HepG2 (cell line): ENCODE data around the gene ARL3. TPM values are rescaled to one million over a fixed set of nuclear protein-coding genes. Genes with fewer than 3 reads are reported as not detected.

Source experiments
- AGO1 ChIP-seq: fragments of 200-400 bp; formaldehyde crosslinking; IDR thresholded peaks from 2 replicates; pipeline ENCODE4 v1.6.1; 2017; ENCODE audit warnings: mild to moderate bottlenecking, low read depth, low read length, moderate library complexity; ENCODE audit not compliant: poor library complexity, severe bottlenecking
- AHR ChIP-seq: IDR thresholded peaks from 2 replicates; pipeline ENCODE4 v1.6.1; 2018; ENCODE audit warnings: missing genetic modification reagents, missing compliant biosample characterization
- CBFB ChIP-seq: sonication (generic); formaldehyde crosslinking; IDR thresholded peaks from 2 replicates; pipeline ENCODE4 v1.4.0; 2020; ENCODE audit warnings: missing genetic modification reagents
- CBX5 ChIP-seq: sonication (generic); formaldehyde crosslinking; IDR thresholded peaks from 2 replicates; pipeline ENCODE4 v1.4.0; 2020; ENCODE audit warnings: missing genetic modification reagents, borderline replicate concordance
- DMAP1 ChIP-seq: IDR thresholded peaks from 2 replicates; pipeline ENCODE4 v1.6.1; 2016
- NFRKB ChIP-seq: fragments of 450-650 bp; IDR thresholded peaks from 2 replicates; pipeline ENCODE4 v1.6.1; 2017
- NR2F2 ChIP-seq: IDR thresholded peaks from 2 replicates; pipeline ENCODE4 v1.6.1; 2012; ENCODE audit warnings: low read depth, inconsistent platforms, borderline replicate concordance
- PHF20 ChIP-seq: sonication (generic); formaldehyde crosslinking; IDR thresholded peaks from 2 replicates; pipeline ENCODE4 v1.5.0; 2020; ENCODE audit warnings: mild to moderate bottlenecking, missing genetic modification reagents
- PREB ChIP-seq: sonication (generic); formaldehyde crosslinking; IDR thresholded peaks from 2 replicates; pipeline ENCODE4 v1.4.0; 2020; ENCODE audit warnings: missing genetic modification reagents
- TFAP4 ChIP-seq: sonication (generic); IDR thresholded peaks from 2 replicates; pipeline ENCODE4 v1.6.1; 2016; ENCODE audit warnings: low read depth, borderline replicate concordance
- TGIF2 ChIP-seq: IDR thresholded peaks from 2 replicates; pipeline ENCODE4 v1.6.1; 2016; ENCODE audit warnings: control low read depth, missing compliant biosample characterization
- ZNF160 ChIP-seq: sonication (generic); formaldehyde crosslinking; IDR thresholded peaks from 2 replicates; pipeline ENCODE4 v1.8.0; 2022; ENCODE audit warnings: mild to moderate bottlenecking, inconsistent platforms, missing genetic modification reagents
- ZNF24 ChIP-seq: fragments of 450-650 bp; IDR thresholded peaks from 2 replicates; pipeline ENCODE4 v1.6.1; 2017; ENCODE audit warnings: antibody characterized with exemption, mild to moderate bottlenecking
- ZNF687 ChIP-seq: sonication (generic); formaldehyde crosslinking; IDR thresholded peaks from 2 replicates; pipeline ENCODE4 v1.5.1; 2020; ENCODE audit warnings: mild to moderate bottlenecking, missing genetic modification reagents, moderate library complexity
- ZNF883 ChIP-seq: sonication (generic); formaldehyde crosslinking; IDR thresholded peaks from 2 replicates; pipeline ENCODE4 v1.5.1; 2020; ENCODE audit warnings: mild to moderate bottlenecking, missing genetic modification reagents; ENCODE audit errors: not compliant biosample characterization
- polyA plus RNA-seq, 8 experiments: library from polyadenylated mRNA; depleted of rRNA in 3 of 8; stranded (reverse) in 7 of 8; unstranded in 1 of 8; fragments of >200 nt; fragmentation: Illumina TruSeq in 4 of 8; extraction: Trizol in 4 of 8; gene quantifications; 2 replicates each; pipeline versions ENCODE4 v1.2.1 to v1.2.3, GENCODE V29; 2011 to 2016; ENCODE audit warnings: low read depth in 4 of 8, missing spikeins in 1 of 8, mixed read lengths in 1 of 8; ENCODE audit not compliant: insufficient read depth in 1 of 8
- total RNA-seq, 5 experiments: library from RNA; depleted of rRNA; stranded (reverse); fragments of >200 nt; fragmentation: Illumina TruSeq; extraction: Trizol; gene quantifications; 2 replicates each; pipeline ENCODE4 v1.2.3, GENCODE V29; 2016; ENCODE audit warnings: low read depth in 1 of 5
- TF ChIP-seq, protein P1 (sequence below): sonication (generic); formaldehyde crosslinking; conservative IDR thresholded peaks from 2 replicates; pipeline ENCODE4 v1.4.0; 2020; ENCODE audit warnings: missing genetic modification reagents
- TF ChIP-seq, protein P2 (sequence below): IDR thresholded peaks from 2 replicates; pipeline ENCODE4 v1.4.0; 2020; ENCODE audit warnings: mild to moderate bottlenecking, missing genetic modification reagents

The ARL3 gene
- total and polyA plus RNA-seq, 2 of the 13 experiments (the other 11 are each of a cell fraction or from before 2014, with no cell fraction given), result 5.2 to 6.6 TPM

GRCh38 chr10:102713814-102714620 lies at the start of gene ARL3 (continued):
- TF ChIP-seq, protein P1, sequence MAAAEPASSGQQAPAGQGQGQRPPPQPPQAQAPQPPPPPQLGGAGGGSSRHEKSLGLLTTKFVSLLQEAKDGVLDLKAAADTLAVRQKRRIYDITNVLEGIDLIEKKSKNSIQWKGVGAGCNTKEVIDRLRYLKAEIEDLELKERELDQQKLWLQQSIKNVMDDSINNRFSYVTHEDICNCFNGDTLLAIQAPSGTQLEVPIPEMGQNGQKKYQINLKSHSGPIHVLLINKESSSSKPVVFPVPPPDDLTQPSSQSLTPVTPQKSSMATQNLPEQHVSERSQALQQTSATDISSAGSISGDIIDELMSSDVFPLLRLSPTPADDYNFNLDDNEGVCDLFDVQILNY, result no peak
- TF ChIP-seq NR2F2 (no peak), PREB (CRISPR knock-in tag) (no peak), TGIF2 (peak; percentile 73; the same call in 1 of the 2 replicates), NFRKB (no peak), CBFB (CRISPR knock-in tag) (0 out of 2 replicates have a peak, but pooled peaks have one; percentile 39), CBX5 (CRISPR knock-in tag) (no peak), ZNF883 (CRISPR knock-in tag) (no peak), ZNF24 (no peak), AGO1 (no peak), TFAP4 (peak; percentile 90), ZNF160 (CRISPR knock-in tag) (no peak), AHR (CRISPR knock-in tag) (no peak), DMAP1 (CRISPR knock-in tag) (no peak), PHF20 (CRISPR knock-in tag) (peak; percentile 41; the same call in 1 of the 2 replicates), ZNF687 (CRISPR knock-in tag) (no peak)
- TF ChIP-seq, protein P2, sequence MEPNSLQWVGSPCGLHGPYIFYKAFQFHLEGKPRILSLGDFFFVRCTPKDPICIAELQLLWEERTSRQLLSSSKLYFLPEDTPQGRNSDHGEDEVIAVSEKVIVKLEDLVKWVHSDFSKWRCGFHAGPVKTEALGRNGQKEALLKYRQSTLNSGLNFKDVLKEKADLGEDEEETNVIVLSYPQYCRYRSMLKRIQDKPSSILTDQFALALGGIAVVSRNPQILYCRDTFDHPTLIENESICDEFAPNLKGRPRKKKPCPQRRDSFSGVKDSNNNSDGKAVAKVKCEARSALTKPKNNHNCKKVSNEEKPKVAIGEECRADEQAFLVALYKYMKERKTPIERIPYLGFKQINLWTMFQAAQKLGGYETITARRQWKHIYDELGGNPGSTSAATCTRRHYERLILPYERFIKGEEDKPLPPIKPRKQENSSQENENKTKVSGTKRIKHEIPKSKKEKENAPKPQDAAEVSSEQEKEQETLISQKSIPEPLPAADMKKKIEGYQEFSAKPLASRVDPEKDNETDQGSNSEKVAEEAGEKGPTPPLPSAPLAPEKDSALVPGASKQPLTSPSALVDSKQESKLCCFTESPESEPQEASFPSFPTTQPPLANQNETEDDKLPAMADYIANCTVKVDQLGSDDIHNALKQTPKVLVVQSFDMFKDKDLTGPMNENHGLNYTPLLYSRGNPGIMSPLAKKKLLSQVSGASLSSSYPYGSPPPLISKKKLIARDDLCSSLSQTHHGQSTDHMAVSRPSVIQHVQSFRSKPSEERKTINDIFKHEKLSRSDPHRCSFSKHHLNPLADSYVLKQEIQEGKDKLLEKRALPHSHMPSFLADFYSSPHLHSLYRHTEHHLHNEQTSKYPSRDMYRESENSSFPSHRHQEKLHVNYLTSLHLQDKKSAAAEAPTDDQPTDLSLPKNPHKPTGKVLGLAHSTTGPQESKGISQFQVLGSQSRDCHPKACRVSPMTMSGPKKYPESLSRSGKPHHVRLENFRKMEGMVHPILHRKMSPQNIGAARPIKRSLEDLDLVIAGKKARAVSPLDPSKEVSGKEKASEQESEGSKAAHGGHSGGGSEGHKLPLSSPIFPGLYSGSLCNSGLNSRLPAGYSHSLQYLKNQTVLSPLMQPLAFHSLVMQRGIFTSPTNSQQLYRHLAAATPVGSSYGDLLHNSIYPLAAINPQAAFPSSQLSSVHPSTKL (CRISPR knock-in tag), result no peak
